ENCODE data around the gene ARFGEF3. TPM values are rescaled to one million over a fixed set of nuclear protein-coding genes. Genes with fewer than 3 reads are reported as not detected.

The ARFGEF3 gene
- total and polyA plus RNA-seq, 11 donors: 0.58 to 11.9 (median 2.5) TPM

- intact Hi-C loops (cut with DNase I): no loop called here
- Histone ChIP-seq H3K4me1 (no peaks in the 10 kb centered on the region), H3K27ac (no peak overlapping the region), H3K9me3 (no peaks in the 10 kb centered on the region), H3K4me3 (no peak overlapping the region), H3K27me3 (no peaks in the 10 kb centered on the region), H3K36me3 (peaks cover 0 to 5% (median 0%) of the 10 kb centered on the region in 9 donors)
- DNase-seq: no peak
- TF ChIP-seq POLR2A (IDR thresholded peaks at IDR 0.05) (no peak), CTCF (IDR thresholded peaks at IDR 0.05) (no peak)
- no peak for ATAC-seq
- 82 to 94% (median 88%) methylated on average over 4 of the region's 4 CpGs for WGBS, 4 donors
Measured at GRCh38 chr6:138337076-138337475, 175.3 kb downstream of the ARFGEF3 start.

GRCh38 chr6:138339024-138339423, 177.3 kb downstream of the ARFGEF3 start:
- no peaks in the 10 kb centered on the region for H3K9me3 ChIP-seq
- no peak for ATAC-seq
- H3K27ac ChIP-seq: no peak overlapping the region
- TF ChIP-seq POLR2A (IDR thresholded peaks at IDR 0.05): no peak
- no peak for TF ChIP-seq CTCF (IDR thresholded peaks at IDR 0.05)
- peaks cover 0 to 5% (median 0%) of the 10 kb centered on the region in 9 donors for H3K36me3 ChIP-seq
- intact Hi-C loops (cut with DNase I): no loop called here
- H3K4me1 ChIP-seq: no peaks in the 10 kb centered on the region
- H3K4me3 ChIP-seq: no peak overlapping the region
- WGBS, 4 donors: 60 to 76% (median 62%) methylated on average over 1 of the region's 1 CpG
- DNase-seq: no peak
- no peaks in the 10 kb centered on the region for H3K27me3 ChIP-seq

GRCh38 chr6:138341176-138341575, 179.4 kb downstream of the ARFGEF3 start:
- no peak overlapping the region for H3K4me3 ChIP-seq
- peaks cover 0 to 5% (median 0%) of the 10 kb centered on the region in 9 donors for H3K36me3 ChIP-seq
- H3K4me1 ChIP-seq: no peaks in the 10 kb centered on the region
- no peaks in the 10 kb centered on the region for H3K27me3 ChIP-seq
- H3K27ac ChIP-seq: no peak overlapping the region
- WGBS, 4 donors: 62 to 79% (median 68%) methylated on average over 1 of the region's 1 CpG
- no peak for DNase-seq
- ATAC-seq: no peak
- intact Hi-C loops (cut with DNase I): no loop called here
- H3K9me3 ChIP-seq: no peaks in the 10 kb centered on the region
- TF ChIP-seq POLR2A (IDR thresholded peaks at IDR 0.05) (no peak), CTCF (IDR thresholded peaks at IDR 0.05) (no peak)

GRCh38 chr6:138343112-138343511, 181.4 kb downstream of the ARFGEF3 start:
- intact Hi-C loops (cut with DNase I): no loop called here
- H3K27me3 ChIP-seq: no peaks in the 10 kb centered on the region
- ATAC-seq (no peak), DNase-seq (no peak)
- H3K4me3 ChIP-seq: no peak overlapping the region
- no peaks in the 10 kb centered on the region for H3K36me3 ChIP-seq
- TF ChIP-seq CTCF (IDR thresholded peaks at IDR 0.05): no peak
- TF ChIP-seq POLR2A (IDR thresholded peaks at IDR 0.05): no peak
- no peaks in the 10 kb centered on the region for H3K9me3 ChIP-seq
- H3K4me1 ChIP-seq: no peaks in the 10 kb centered on the region
- no peak overlapping the region for H3K27ac ChIP-seq

Measured in heart left ventricle (tissue), 16 donors.